Central memory CD8-positive, alpha-beta T cell (primary cell): Measurements from ENCODE around the gene DDI2.

Experiments used
- ATAC-seq: fragments of 150-1000 bp; cut with Tn5 transposase; replicated peaks from 2 replicates; pipeline ENCODE4 v1.10.0; 2022; ENCODE audit warnings: mild to moderate bottlenecking, moderate FRiP score, moderate number of reproducible peaks; ENCODE audit not compliant: poor library complexity, severe bottlenecking; ENCODE audit errors: extremely low read depth
- DNase-seq, 2 donors: peaks; one replicate each; pipeline ENCODE4 v3.0.0; 2021; ENCODE audit warnings: low spot score in 2 of 2
- H3K27ac Mint-ChIP-seq: one replicate; pipeline ENCODE4 v1.8.0; 2022; ENCODE audit warnings: low read depth, mild to moderate bottlenecking, moderate library complexity, mixed read lengths
- H3K27me3 Mint-ChIP-seq: one replicate; pipeline ENCODE4 v1.8.0; 2022; ENCODE audit warnings: mixed read lengths
- H3K36me3 Mint-ChIP-seq: one replicate; pipeline ENCODE4 v1.8.0; 2022; ENCODE audit warnings: mild to moderate bottlenecking, moderate library complexity, mixed read lengths; ENCODE audit not compliant: insufficient read depth
- H3K4me1 Mint-ChIP-seq: one replicate; pipeline ENCODE4 v1.8.0; 2022; ENCODE audit warnings: mixed read lengths
- H3K4me3 Mint-ChIP-seq: one replicate; pipeline ENCODE4 v1.8.0; 2022; ENCODE audit warnings: mild to moderate bottlenecking, moderate library complexity, mixed read lengths
- H3K9me3 Mint-ChIP-seq: one replicate; pipeline ENCODE4 v1.8.0; 2022; ENCODE audit warnings: mixed read lengths

Gene DDI2

GRCh38 chr1:15617173-15618076 is at the start of gene DDI2:
Gene DDI2 (plus strand): TSS chr1:15617458. CDS start chr1:15617671, 213 bp downstream.
- Mint-ChIP-seq H3K27me3 (no peaks in the 10 kb centered on the region), H3K36me3 (peaks cover 20% of the 10 kb centered on the region), H3K27ac (peak within 1 kb of the TSS; percentile 88), H3K4me3 (peak within 1 kb of the TSS; percentile 89), H3K9me3 (no peaks in the 10 kb centered on the region), H3K4me1 (peaks cover 40% of the 10 kb centered on the region)
- ATAC-seq (peak; percentile 90), DNase-seq (peak; percentile 79 to 89)

- H3K27me3 Mint-ChIP-seq: no peaks in the 10 kb centered on the region
- DNase-seq (no peak), ATAC-seq (no peak)
- H3K9me3 Mint-ChIP-seq: no peaks in the 10 kb centered on the region
- H3K27ac Mint-ChIP-seq: no peak overlapping the region
- peaks cover 63% of the 10 kb centered on the region for H3K36me3 Mint-ChIP-seq
- no peaks in the 10 kb centered on the region for H3K4me1 Mint-ChIP-seq
- no peak overlapping the region for H3K4me3 Mint-ChIP-seq
These were observed 48.7 kb upstream of the DDI2 start for GRCh38 chr1:15568387-15569073.

- no peaks in the 10 kb centered on the region for H3K27me3 Mint-ChIP-seq
- DNase-seq (no peak), ATAC-seq (no peak)
- H3K4me1 Mint-ChIP-seq: no peaks in the 10 kb centered on the region
- no peak overlapping the region for H3K4me3 Mint-ChIP-seq
- peaks cover 45% of the 10 kb centered on the region for H3K36me3 Mint-ChIP-seq
- no peak overlapping the region for H3K27ac Mint-ChIP-seq
- no peaks in the 10 kb centered on the region for H3K9me3 Mint-ChIP-seq
These were observed 46.4 kb upstream of the DDI2 start for GRCh38 chr1:15570861-15571260.

- Mint-ChIP-seq H3K36me3 (peaks cover 42% of the 10 kb centered on the region), H3K9me3 (no peaks in the 10 kb centered on the region), H3K4me1 (no peaks in the 10 kb centered on the region), H3K27me3 (no peaks in the 10 kb centered on the region), H3K4me3 (no peak overlapping the region), H3K27ac (no peak overlapping the region)
- ATAC-seq (no peak), DNase-seq (no peak)
These were observed 46.0 kb upstream of the DDI2 start for GRCh38 chr1:15571266-15571665.

GRCh38 chr1:15573477-15573876 is 43.8 kb upstream of the DDI2 start:
- H3K27ac Mint-ChIP-seq: no peak overlapping the region
- no peak for DNase-seq
- no peak overlapping the region for H3K4me3 Mint-ChIP-seq
- no peaks in the 10 kb centered on the region for H3K27me3 Mint-ChIP-seq
- H3K9me3 Mint-ChIP-seq: no peaks in the 10 kb centered on the region
- H3K4me1 Mint-ChIP-seq: peaks cover 2% of the 10 kb centered on the region
- ATAC-seq: no peak
- peaks cover 31% of the 10 kb centered on the region for H3K36me3 Mint-ChIP-seq

- DNase-seq (no peak), ATAC-seq (no peak)
- H3K36me3 Mint-ChIP-seq: peaks cover 26% of the 10 kb centered on the region
- H3K4me3 Mint-ChIP-seq: no peak overlapping the region
- H3K4me1 Mint-ChIP-seq: peaks cover 15% of the 10 kb centered on the region
- H3K27ac Mint-ChIP-seq: no peak overlapping the region
- H3K9me3 Mint-ChIP-seq: no peaks in the 10 kb centered on the region
- H3K27me3 Mint-ChIP-seq: no peaks in the 10 kb centered on the region
These were observed 42.5 kb upstream of the DDI2 start for GRCh38 chr1:15574741-15575140.

- DNase-seq (no peak), ATAC-seq (no peak)
- Mint-ChIP-seq H3K27me3 (no peaks in the 10 kb centered on the region), H3K4me3 (no peak overlapping the region), H3K4me1 (peaks cover 20% of the 10 kb centered on the region), H3K27ac (no peak overlapping the region), H3K9me3 (no peaks in the 10 kb centered on the region), H3K36me3 (peaks cover 24% of the 10 kb centered on the region)
These were observed 41.6 kb upstream of the DDI2 start for GRCh38 chr1:15575549-15576150.

- H3K27ac Mint-ChIP-seq: no peak overlapping the region
- no peaks in the 10 kb centered on the region for H3K27me3 Mint-ChIP-seq
- DNase-seq: no peak
- peaks cover 8% of the 10 kb centered on the region for H3K36me3 Mint-ChIP-seq
- no peak for ATAC-seq
- H3K9me3 Mint-ChIP-seq: no peaks in the 10 kb centered on the region
- peak overlapping the region; percentile 6 for H3K4me3 Mint-ChIP-seq
- H3K4me1 Mint-ChIP-seq: peaks cover 20% of the 10 kb centered on the region
These were observed 39.6 kb upstream of the DDI2 start for GRCh38 chr1:15577691-15578090.

GRCh38 chr1:15578921-15579682 is 38.2 kb upstream of the DDI2 start:
- DNase-seq: peak in 1 of 2 donors; percentile 25

GRCh38 chr1:15579683-15580047 is 37.6 kb upstream of the DDI2 start:
- peak; percentile 19 for ATAC-seq
- Mint-ChIP-seq H3K4me1 (peaks cover 28% of the 10 kb centered on the region), H3K9me3 (no peaks in the 10 kb centered on the region), H3K36me3 (peaks cover 2% of the 10 kb centered on the region), H3K27me3 (no peaks in the 10 kb centered on the region), H3K4me3 (peak overlapping the region; percentile 58), H3K27ac (peak overlapping the region; percentile 82)
- no peak for DNase-seq

More at GRCh38 chr1:15578921-15579682, 38.2 kb upstream of the DDI2 start:
- ATAC-seq: peak; percentile 94
- H3K27me3 Mint-ChIP-seq: no peaks in the 10 kb centered on the region
- H3K4me1 Mint-ChIP-seq: peaks cover 28% of the 10 kb centered on the region
- H3K9me3 Mint-ChIP-seq: no peaks in the 10 kb centered on the region
- H3K27ac Mint-ChIP-seq: peak overlapping the region; percentile 82
- H3K4me3 Mint-ChIP-seq: peak overlapping the region; percentile 58
- H3K36me3 Mint-ChIP-seq: peaks cover 3% of the 10 kb centered on the region

GRCh38 chr1:15583016-15583706 is 34.1 kb upstream of the DDI2 start:
- Mint-ChIP-seq H3K36me3 (peaks cover 2% of the 10 kb centered on the region), H3K9me3 (no peaks in the 10 kb centered on the region), H3K4me3 (peak overlapping the region; percentile 43), H3K27me3 (no peaks in the 10 kb centered on the region), H3K27ac (no peak overlapping the region), H3K4me1 (peaks cover 28% of the 10 kb centered on the region)
- ATAC-seq: no peak
- DNase-seq: no peak
